GM18502 (cell line): ENCODE results near the gene ACAP3.
"Not testable (repeated sequence)": the region's sequence is repeated elsewhere in the genome, so short reads cannot be mapped to it uniquely, and the experiment has no call there.

ENCODE experiments used
- ATAC-seq: cut with Tn5 transposase; IDR thresholded peaks from one replicate; pipeline ENCODE4 v1.9.1; 2021; ENCODE audit warnings: mild to moderate bottlenecking; ENCODE audit not compliant: unreplicated experiment, poor library complexity

The ACAP3 gene

GRCh38 chr1:1316199-1316598 lies 8.5 kb upstream of the ACAP3 start:
- ATAC-seq = not testable (repeated sequence)

GRCh38 chr1:1315435-1315954 lies 7.8 kb upstream of the ACAP3 start:
- no peak for ATAC-seq

GRCh38 chr1:1314678-1315335 lies 7.1 kb upstream of the ACAP3 start:
- ATAC-seq = no peak

- no peak for ATAC-seq
Measured at GRCh38 chr1:1314237-1314586, 6.5 kb upstream of the ACAP3 start.

- no peak for ATAC-seq
Measured at GRCh38 chr1:1313500-1314236, 5.9 kb upstream of the ACAP3 start.

GRCh38 chr1:1312450-1313314 lies 5.0 kb upstream of the ACAP3 start:
- ATAC-seq = no peak

GRCh38 chr1:1311107-1312104 lies 3.7 kb upstream of the ACAP3 start:
- no peak for ATAC-seq

GRCh38 chr1:1310476-1311053 lies 2.8 kb upstream of the ACAP3 start:
- ATAC-seq = no peak

GRCh38 chr1:1310109-1310385 lies 2.3 kb upstream of the ACAP3 start:
- no peak for ATAC-seq

GRCh38 chr1:1309251-1310108 lies 1.8 kb upstream of the ACAP3 start:
- no peak for ATAC-seq

- ATAC-seq = peak; percentile 0
Measured at GRCh38 chr1:1308756-1309250, 1.1 kb upstream of the ACAP3 start.

GRCh38 chr1:1307261-1307922 lies 338 bp downstream of the ACAP3 start:
- no peak for ATAC-seq

- ATAC-seq = no peak
Measured at GRCh38 chr1:1306661-1307260, 969 bp downstream of the ACAP3 start.

- no peak for ATAC-seq
Measured at GRCh38 chr1:1306070-1306660, 1.6 kb downstream of the ACAP3 start.

GRCh38 chr1:1305300-1306069 lies 2.2 kb downstream of the ACAP3 start:
- ATAC-seq = peak; percentile 30
